GM18858 (cell line): ENCODE measurements around the gene PRAMEF18.
"Not testable (repeated sequence)": the region's sequence is repeated elsewhere in the genome, so short reads cannot be mapped to it uniquely, and the experiment has no call there.

Source experiments
- ATAC-seq: cut with Tn5 transposase; IDR thresholded peaks from one replicate; pipeline ENCODE4 v1.9.1; 2021; ENCODE audit not compliant: unreplicated experiment

The PRAMEF18 gene

GRCh38 chr1:13225675-13226204 lies at the start of gene PRAMEF18:
TSS of gene PRAMEF18 (minus strand) at chr1:13226154. CDS start at chr1:13226106, 48 bp downstream.
- ATAC-seq: not testable (repeated sequence)

GRCh38 chr1:13265124-13265523 lies 39.2 kb upstream of the PRAMEF18 start:
- not testable (repeated sequence) for ATAC-seq

GRCh38 chr1:13253898-13254297 lies 27.9 kb upstream of the PRAMEF18 start, which contains the start of gene PRAMEF5:
TSS of gene PRAMEF5 (plus strand) at chr1:13254198. CDS start at chr1:13259269, 5,071 bp downstream.
- not testable (repeated sequence) for ATAC-seq

- ATAC-seq: not testable (repeated sequence)
These were observed 21.2 kb upstream of the PRAMEF18 start for GRCh38 chr1:13247122-13247521.

- ATAC-seq: not testable (repeated sequence)
These were observed 20.6 kb upstream of the PRAMEF18 start for GRCh38 chr1:13246554-13246871.

GRCh38 chr1:13245841-13246553 lies 20.0 kb upstream of the PRAMEF18 start:
- ATAC-seq: not testable (repeated sequence)

GRCh38 chr1:13243536-13244263 lies 17.7 kb upstream of the PRAMEF18 start:
- ATAC-seq: not testable (repeated sequence)

GRCh38 chr1:13239633-13240032 lies 13.7 kb upstream of the PRAMEF18 start:
- ATAC-seq: not testable (repeated sequence)

GRCh38 chr1:13237572-13237971 lies 11.6 kb upstream of the PRAMEF18 start:
- ATAC-seq: not testable (repeated sequence)

GRCh38 chr1:13234057-13234456 lies 8.1 kb upstream of the PRAMEF18 start:
- ATAC-seq: not testable (repeated sequence)

GRCh38 chr1:13232056-13232455 lies 6.1 kb upstream of the PRAMEF18 start:
- ATAC-seq: not testable (repeated sequence)

GRCh38 chr1:13231061-13231750 lies 5.3 kb upstream of the PRAMEF18 start:
- ATAC-seq: not testable (repeated sequence)

GRCh38 chr1:13230601-13231000 lies 4.6 kb upstream of the PRAMEF18 start:
- not testable (repeated sequence) for ATAC-seq

- ATAC-seq: not testable (repeated sequence)
These were observed 4.1 kb upstream of the PRAMEF18 start for GRCh38 chr1:13230096-13230495.

GRCh38 chr1:13228343-13228781 lies 2.4 kb upstream of the PRAMEF18 start:
- ATAC-seq: no peak

- ATAC-seq: not testable (repeated sequence)
These were observed 1.5 kb upstream of the PRAMEF18 start for GRCh38 chr1:13227271-13228055.

- no peak for ATAC-seq
These were observed 1.4 kb downstream of the PRAMEF18 start for GRCh38 chr1:13224480-13225060.

- ATAC-seq: not testable (repeated sequence)
These were observed 3.2 kb downstream of the PRAMEF18 start for GRCh38 chr1:13222788-13223187.

- not testable (repeated sequence) for ATAC-seq
These were observed 6.8 kb downstream of the PRAMEF18 start for GRCh38 chr1:13219203-13219602.

GRCh38 chr1:13216619-13217018 lies 9.3 kb downstream of the PRAMEF18 start:
- ATAC-seq: not testable (repeated sequence)
